ENCODE results near the gene TBC1D9. TPM values are rescaled to one million over a fixed set of nuclear protein-coding genes. Genes with fewer than 3 reads are reported as not detected.
"Not testable (repeated sequence)": the region's sequence is repeated elsewhere in the genome, so short reads cannot be mapped to it uniquely, and the experiment has no call there.

Gene TBC1D9
- polyA plus RNA-seq, 3 donors = 55.7 to 68.9 (median 56.9) TPM

DNA sequence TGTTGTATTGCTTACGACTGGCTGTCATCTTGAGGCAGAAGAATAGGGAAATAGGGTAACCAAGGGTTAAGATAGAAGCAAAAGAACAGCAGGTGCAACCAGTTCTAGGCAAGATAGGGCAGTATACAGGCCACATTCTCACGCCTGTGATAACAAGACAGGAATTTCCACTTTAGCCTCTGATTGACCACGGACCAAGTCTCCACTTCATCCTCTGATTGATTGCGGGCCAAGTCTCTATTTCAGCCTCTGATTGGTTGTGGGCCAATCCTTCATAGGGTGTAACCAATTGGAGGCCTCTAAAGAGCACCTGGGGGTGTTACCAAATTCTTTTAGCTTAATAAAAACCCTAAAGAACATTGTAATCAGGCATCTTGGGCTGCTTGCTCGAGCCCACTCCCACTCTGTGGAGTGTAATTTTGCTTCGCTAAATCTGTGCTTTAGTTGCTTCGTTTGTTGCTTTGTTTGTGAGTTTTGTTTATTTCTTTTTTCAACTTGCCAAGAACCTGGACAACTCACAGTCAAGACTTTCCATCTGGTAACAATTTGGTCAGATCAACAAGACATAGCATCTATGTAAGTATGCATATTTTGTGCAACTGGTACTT lies 8.7 kb upstream of the TBC1D9 start:
- DNase-seq (ENCODE audit: extremely low read depth in 1 of 11, low read depth in 9 of 11, low spot score in 4 of 11) = no peak

DNA sequence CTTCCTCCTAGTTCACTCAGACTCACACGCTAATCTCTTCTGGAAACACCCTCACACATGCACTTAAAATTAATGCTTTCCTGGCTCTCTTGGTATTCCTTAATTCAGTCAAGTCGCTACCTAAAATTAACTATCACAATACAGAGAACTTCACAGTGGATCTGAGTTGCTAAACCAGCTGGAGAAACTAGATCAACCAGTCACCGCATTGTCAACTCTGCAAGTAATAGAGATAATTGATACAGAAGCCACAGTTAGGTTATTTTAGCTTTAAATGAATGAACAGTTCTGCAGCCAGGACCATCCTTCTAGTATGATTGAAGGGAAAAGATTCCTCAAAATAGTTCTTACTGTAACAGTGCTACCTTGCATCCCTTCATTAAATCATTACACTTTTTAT lies 6.0 kb upstream of the TBC1D9 start:
- DNase-seq (ENCODE audit: extremely low read depth in 1 of 11, low read depth in 9 of 11, low spot score in 4 of 11) = no peak

DNA sequence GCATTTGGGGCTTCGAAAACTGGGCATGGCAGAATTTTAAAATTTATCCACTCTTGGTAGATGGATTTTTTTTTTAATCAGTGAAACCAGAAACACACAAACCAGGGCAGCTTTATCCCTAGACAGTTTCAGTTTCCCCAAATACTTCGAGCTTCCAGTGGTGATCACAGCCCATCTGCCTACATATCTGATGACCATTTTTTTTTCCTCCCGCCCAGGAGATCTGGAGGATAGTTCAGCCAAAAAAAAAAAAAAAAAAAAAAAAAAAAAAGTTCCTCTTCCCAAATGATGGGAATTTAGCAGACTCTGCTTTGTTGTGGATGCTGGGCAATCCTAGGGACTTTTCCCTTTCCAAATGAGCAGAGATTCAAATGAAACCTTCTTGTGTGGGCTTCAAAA lies 1.0 kb upstream of the TBC1D9 start:
- DNase-seq (ENCODE audit: extremely low read depth in 1 of 11, low read depth in 9 of 11, low spot score in 4 of 11) = no peak

DNA sequence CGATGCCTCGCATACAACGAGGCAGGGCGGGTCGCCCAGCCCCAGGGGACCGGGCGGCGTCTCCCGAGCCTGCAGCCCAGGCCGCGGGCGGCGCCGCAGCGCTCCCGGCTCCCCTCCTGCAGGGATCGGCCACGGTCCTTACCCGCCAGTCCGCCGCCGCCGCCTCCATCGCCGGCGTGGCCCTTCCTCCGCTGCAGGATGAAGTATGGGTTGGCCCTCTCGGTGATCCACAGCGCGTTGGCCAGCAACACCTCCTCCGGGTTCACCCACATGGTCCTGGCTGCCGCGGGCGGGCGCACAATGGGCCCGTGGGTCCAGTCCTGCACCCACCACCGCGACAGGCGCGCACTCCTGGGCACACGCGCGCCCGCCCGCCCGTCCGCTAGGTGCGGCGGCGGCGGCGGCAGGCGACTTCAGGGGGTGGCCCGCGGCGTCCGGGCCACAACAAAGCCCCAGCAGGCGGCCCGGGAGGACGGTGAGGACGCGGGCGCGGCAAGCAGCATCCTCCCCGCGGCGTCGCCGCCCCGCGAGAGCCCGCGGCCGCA lies 339 bp downstream of the TBC1D9 start:
- peak in 9 of 11 donors; percentile 13 to 55 (median 39) for DNase-seq (ENCODE audit: extremely low read depth in 1 of 11, low read depth in 9 of 11, low spot score in 4 of 11)

DNA sequence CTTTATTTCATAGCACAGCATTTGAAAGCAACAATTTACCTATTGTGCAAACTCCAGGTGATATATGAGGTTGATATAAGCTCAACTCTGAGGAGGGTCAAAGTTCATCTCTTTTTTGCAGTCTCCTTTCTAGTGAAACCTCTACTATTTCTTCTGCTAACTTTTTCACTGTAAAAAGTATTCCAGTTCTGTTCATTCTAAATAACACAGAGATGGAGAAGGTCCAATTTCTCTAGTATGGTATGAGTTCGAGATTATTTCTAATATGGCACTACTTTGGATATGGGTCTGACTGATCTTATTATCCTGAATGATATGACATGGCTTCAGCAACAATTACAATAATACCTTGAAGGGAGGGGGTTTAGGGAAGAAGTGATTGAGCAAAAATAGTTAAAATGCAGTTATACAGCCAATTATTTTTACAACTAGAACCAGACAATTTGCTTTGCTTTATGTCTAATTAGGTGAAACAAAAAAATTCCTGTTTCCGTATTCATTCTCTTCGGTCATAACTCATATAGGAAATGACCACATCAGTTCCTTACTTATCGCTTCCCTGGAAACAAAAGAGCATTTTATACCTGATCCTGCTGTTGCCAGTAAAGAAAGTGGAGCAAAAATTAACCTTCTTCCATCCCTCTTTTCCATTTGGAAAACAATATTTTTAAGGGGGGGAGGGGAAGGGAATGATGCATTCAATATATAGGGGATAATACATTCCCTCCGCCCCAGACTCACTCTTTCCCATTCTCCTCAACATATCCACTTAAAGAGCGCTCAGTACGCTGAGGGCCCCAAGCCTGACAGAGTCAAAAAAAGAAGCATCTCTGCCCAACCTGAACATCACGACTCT lies 1.0 kb downstream of the TBC1D9 start:
- DNase-seq (ENCODE audit: extremely low read depth in 1 of 11, low read depth in 9 of 11, low spot score in 4 of 11) = peak in 4 of 11 donors; percentile 13 to 29 (median 18)

DNA sequence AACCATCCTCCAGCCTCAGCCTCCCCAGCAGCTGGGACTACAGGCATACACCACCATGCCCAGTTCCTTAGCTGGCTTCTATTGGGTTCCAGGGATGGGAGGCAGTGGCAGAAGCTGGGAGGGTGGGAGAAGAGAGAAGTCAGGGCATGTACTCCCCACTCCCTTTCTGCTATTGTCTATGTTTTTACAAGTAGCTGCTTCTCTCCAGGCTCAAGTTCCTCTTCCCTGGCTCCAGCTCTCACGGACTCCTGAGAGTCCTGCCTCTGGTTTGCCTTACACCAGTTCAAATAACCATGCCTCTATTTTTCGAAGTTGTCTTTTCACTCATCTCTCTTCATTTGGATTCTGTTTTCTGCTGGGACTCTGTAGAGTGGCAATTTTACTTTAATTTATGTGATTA lies 2.9 kb downstream of the TBC1D9 start:
- no peak for DNase-seq (ENCODE audit: extremely low read depth in 1 of 11, low read depth in 9 of 11, low spot score in 4 of 11)

DNA sequence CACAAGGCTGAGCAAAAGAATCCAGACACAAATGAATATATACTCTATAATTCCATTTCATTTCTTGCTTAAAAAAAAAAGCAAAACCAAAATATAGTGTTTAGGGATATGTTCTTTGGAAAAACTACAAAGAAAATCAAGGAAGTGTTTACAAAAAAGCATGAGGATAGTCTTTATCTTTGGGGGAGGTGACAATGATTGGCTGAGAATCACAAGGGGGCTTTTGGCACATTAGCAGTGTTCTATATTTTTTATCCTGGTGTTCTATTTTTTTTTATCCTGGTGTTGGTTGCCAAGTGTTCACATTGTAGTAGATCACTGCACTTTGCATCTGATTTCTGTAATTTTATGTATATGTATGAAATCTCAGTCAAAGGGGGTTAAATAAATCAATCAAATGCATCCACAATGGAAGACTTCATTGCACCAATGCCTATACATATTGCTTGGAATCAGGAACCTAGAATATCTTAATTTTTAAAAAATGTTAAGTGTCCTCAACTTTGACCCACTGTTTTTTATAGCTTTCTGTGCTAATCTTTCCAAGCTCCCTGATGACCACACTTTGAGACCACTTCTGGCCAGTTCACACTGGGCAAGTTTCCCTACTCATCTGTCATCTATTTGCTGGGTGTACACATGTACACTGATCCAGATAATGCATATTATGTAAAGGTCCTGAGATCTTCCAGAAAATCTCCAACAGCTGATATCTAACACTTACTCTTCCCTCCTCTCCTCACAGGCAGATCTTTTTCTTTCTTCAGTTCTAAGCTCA lies 3.7 kb downstream of the TBC1D9 start:
- DNase-seq (ENCODE audit: extremely low read depth in 1 of 11, low read depth in 9 of 11, low spot score in 4 of 11) = no peak

DNA sequence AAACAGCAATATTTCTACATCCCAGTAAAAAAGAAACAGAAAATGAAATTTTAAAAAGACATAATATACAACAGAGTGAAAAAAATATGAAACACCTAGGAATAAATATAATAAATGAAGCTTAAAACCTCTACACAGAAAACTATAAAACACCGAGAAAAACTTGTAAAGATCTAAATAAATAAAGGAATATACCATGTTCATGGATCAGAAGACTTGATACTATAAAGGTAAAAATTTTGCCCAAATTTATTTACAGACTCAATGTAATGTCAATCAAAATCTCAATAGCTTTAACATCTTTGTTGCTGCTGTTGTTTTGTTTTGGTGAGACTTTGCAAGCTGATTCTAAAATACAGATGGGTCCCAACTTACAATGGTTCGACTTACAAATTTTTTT lies 5.7 kb downstream of the TBC1D9 start:
- DNase-seq (ENCODE audit: extremely low read depth in 1 of 11, low read depth in 9 of 11, low spot score in 4 of 11) = no peak

DNA sequence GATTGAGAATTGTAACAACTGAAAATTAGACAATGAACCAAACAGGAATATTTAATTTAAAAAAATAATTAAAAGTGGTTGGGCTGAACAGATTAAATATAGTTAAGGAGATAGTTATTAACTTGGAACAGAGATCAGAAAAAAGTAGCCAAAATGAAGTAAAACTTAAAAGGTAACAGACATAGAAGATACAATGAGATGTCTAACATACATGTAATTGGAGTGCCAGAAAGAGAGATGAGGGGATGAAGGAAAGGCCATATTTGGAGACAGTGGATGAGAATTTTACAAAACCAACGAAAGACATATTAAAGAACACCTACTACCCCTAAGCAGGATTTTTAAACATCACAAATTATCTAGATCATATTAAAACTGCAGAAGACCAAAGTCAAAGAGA lies 8.0 kb downstream of the TBC1D9 start:
- no peak for DNase-seq (ENCODE audit: extremely low read depth in 1 of 11, low read depth in 9 of 11, low spot score in 4 of 11)

DNA sequence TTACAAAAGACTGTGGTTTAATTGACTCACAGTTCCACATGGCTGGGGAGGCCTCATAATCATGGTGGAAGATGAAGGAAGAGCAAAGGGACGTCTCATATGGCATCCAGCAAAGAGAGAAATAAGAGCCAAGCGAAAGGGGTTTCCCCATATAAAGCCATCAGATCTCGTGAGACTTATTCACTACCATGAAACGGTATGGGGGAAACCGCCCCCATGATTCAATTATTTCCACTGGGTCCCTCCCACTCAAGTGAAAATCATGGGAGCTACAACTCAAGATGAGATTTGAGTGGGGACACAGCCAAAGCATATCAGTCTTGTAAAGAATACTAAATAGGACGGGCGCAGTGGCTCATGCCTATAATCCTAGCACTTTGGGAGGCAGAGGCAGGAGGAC lies 9.6 kb downstream of the TBC1D9 start:
- DNase-seq (ENCODE audit: extremely low read depth in 1 of 11, low read depth in 9 of 11, low spot score in 4 of 11) = not testable (repeated sequence)

DNA sequence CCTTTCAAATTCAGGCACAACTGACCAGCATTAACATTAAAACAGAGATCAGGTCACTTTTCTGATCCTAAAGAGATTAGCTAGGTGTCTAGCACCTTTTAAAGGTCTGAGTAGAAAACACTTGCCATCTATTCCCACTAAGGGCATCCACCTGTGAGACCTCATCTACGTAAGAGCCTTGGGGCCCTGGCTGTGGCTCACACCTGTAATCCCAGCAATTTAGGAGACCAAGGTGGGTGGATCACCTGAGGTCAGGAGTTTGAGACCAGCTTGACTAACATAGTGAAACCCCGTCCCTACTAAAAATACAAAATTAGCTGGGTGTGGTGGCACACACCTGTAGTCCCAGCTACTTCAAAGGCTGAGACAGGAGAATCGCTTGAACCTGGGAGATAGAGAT lies 11.8 kb downstream of the TBC1D9 start:
- no peak for DNase-seq (ENCODE audit: extremely low read depth in 1 of 11, low read depth in 9 of 11, low spot score in 4 of 11)

DNA sequence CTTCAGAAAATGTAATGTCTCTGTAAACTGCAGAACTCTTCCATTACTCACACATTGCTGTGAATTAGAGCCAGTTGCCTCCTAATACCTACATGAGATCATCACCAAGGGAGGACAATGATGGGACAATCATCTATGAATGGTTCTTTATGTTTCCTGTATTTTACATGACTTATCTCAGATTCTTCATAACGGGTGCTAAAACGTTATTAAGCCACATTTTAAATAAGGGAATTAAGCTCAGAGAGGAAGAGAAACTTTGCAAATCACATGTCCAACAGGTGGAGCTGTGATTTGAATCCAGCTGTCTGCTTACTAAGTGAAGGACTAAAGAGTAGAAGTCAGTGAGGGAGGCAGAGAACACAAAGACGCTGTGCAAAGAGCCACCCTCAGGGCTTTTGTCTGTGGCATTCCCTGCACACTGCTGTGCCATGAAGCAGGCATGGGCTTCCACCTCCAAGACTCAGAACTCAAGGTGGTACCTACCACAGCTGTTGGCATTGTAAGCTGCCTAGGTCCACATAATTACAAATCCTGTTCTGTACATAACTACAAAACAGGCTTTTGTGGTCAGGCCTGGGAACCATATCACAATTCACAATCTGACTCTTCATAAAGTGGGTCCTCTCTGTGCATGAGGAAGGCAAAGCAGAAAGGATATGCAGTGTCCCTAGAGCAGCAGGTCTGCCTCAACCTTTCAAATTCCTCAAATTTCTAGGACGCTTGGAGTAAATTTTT lies 12.8 kb downstream of the TBC1D9 start:
- DNase-seq (ENCODE audit: extremely low read depth in 1 of 11, low read depth in 9 of 11, low spot score in 4 of 11) = no peak

DNA sequence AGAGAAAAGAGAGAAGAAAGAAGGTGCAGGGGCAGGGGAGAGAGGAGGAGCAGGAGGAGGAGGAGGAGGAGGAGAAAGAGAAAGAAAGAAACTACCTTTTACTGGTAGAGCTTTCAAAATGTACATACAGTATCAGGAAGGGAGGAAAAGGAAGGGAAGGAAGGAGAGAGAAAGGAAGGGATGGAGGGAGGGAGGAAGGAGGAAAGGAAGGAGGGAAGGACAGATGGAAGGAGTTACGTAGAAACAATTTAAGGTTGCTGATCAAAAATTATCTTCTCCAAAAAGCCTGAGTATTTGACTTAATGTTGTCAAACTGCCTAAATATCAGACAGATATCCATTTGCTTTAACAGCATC lies 13.4 kb downstream of the TBC1D9 start:
- DNase-seq (ENCODE audit: extremely low read depth in 1 of 11, low read depth in 9 of 11, low spot score in 4 of 11) = no peak

DNA sequence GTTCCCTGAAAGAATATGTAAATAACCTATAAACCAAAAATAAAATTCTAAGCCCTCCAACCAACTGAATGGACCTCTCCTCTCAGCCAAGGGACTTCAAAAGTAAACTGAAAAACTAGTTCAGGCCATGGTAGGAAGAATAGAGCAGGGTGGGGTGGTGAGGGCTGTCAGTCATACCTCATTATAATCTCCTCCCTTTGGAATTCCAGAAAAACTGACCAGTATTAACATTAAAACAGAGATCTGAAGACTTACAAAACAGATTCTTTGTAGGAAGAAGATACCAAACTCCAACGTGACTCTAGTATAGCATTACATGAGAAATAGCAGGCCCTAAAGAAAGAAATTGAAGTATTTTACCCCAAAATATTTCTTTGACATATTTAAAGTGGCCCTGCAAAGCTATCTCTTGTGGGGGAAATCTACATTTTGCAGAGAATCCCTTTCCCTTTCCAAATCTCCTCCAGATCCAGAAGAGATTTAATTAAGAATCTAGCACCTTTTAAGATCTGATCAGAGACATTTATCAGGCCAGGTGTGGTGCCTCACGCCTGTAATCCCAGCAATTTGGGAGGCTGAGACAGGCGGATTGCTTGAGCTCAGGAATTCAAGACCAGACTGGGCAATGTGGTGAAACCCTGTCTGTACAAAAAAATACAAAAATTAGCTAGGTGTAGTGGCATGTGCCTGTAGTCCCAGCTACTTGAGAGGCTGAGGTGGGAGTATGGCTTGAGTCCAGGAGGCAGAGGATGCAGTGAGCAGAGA lies 15.1 kb downstream of the TBC1D9 start:
- DNase-seq (ENCODE audit: extremely low read depth in 1 of 11, low read depth in 9 of 11, low spot score in 4 of 11) = no peak

DNA sequence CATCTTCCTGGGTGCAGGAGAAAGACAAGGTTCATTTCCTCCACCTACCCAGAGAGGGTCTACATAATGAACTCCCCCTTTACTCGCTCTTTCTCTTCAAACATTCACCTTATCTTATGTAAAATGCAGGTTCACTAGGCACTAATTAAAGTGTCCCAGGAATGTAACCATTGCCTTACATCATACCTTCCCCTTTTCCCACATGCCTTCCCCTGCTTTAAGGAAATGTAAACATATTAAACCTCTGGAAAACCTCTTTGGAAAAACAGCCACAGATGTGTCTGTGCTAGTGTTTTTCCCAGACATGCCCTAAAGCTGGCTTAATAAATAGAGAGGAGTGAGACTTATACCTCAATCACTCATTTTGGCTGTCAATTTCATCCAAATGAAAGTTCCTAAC lies 15.8 kb downstream of the TBC1D9 start:
- DNase-seq (ENCODE audit: extremely low read depth in 1 of 11, low read depth in 9 of 11, low spot score in 4 of 11) = no peak

DNA sequence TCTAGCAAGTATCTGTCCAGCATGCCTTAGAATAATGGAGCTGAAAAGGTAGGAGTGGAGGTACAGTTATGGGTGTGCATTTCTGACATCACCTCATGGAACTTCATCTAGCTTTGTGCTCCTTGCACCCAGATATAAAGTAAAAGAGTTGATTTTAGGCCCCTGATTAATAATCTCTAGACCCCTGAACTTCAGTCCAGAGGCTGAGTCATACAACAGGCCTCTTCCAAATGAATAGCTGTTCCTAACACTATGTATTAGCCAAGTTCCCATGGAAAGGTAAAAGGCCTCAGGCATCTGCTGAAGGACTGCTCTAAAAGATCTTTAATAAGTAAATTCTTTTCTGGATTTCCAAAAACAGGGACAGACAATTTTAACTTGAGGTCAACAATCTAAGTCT lies 16.2 kb downstream of the TBC1D9 start:
- no peak for DNase-seq (ENCODE audit: extremely low read depth in 1 of 11, low read depth in 9 of 11, low spot score in 4 of 11)

DNA sequence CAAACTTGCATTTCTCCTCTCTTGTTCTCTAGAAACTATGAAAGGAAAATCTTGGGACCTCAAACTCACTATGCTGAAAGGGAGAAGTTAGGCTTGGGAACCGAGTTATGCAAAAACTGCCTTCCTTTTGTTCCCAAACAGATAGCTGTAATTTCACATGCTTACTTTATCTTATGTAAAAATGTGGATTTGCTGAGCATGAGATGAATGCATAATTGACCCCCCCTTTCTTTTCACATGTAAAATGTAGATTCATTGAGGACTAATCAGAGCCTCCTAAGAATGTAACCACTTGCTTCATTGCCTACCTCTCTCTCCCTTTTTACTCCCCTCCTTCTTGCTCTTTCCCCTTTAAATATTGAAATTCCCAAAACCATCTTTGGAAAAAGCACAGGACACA lies 18.0 kb downstream of the TBC1D9 start:
- no peak for DNase-seq (ENCODE audit: extremely low read depth in 1 of 11, low read depth in 9 of 11, low spot score in 4 of 11)

DNA sequence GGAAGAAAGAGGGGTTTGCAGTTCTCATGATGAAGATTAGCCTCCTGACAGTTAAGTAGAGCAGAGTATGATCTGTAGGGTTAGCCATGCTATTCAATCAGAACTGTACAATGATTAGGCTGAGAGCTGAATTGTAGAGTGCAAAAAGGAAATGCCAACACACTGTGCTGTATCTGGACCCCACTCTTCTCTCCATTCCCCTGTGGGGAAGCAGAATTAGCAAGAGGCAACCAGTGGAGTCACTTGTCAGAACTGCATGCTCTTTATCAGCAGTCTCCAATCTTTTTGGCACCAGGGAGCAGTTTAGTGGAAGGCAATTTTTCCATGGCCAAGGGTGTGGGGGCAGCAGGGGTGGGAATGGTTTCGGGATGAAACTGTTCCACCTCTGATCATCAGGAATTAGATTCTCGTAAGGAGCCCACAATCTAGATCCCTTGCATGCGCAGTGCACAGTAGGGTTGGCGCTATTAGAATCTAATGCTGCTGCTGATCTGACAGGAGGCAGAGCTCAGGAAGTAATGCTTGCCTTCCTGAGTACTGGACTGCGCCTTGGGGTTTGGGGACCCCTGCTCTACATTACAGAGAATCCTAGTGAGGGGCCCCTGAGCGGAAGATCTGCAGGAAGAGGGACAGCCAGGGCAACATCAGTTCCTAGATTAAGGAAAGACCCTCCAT lies 19.4 kb downstream of the TBC1D9 start:
- no peak for DNase-seq (ENCODE audit: extremely low read depth in 1 of 11, low read depth in 9 of 11, low spot score in 4 of 11)

Measured in renal cortex interstitium (tissue), 11 donors.